Activated CD4-positive, alpha-beta T cell treated with anti-CD3 and anti-CD28 coated beads for 36 hours (primary cell): ENCODE measurements around the gene WDR83. TPM values are rescaled to one million over a fixed set of nuclear protein-coding genes. Genes with fewer than 3 reads are reported as not detected.

Source experiments
- ATAC-seq: fragments of 200-7000 bp; cut with Tn5 transposase; one replicate; pipeline ENCODE4 v1.10.0; 2021; ENCODE audit warnings: mild to moderate bottlenecking, moderate library complexity
- CTCF ChIA-PET: fragments of 350-600 bp; sonication (Branson Sonifier 250); formaldehyde crosslinking; loops from one replicate; lab custom pipeline; 2021; ENCODE audit warnings: antibody characterized with exemption; lab: Charles Lee
- POLR2A ChIA-PET: fragments of 350-600 bp; sonication (Branson Sonifier 250); formaldehyde crosslinking; loops from one replicate; lab custom pipeline; 2021; ENCODE audit warnings: antibody characterized with exemption, inconsistent platforms; lab: Charles Lee
- DNase-seq: peaks from one replicate; pipeline ENCODE4 v3.0.0-alpha.2; 2020
- H3K27ac Mint-ChIP-seq: one replicate; pipeline ENCODE4 v1.8.0; 2021; ENCODE audit warnings: mixed read lengths
- H3K27me3 Mint-ChIP-seq: one replicate; pipeline ENCODE4 v1.8.0; 2021; ENCODE audit warnings: mixed read lengths
- H3K36me3 Mint-ChIP-seq: one replicate; pipeline ENCODE4 v1.8.0; 2021; ENCODE audit warnings: low read depth, mixed read lengths
- H3K4me1 Mint-ChIP-seq: one replicate; pipeline ENCODE4 v1.8.0; 2021; ENCODE audit warnings: mixed read lengths
- H3K4me3 Mint-ChIP-seq: one replicate; pipeline ENCODE4 v1.8.0; 2021; ENCODE audit warnings: mild to moderate bottlenecking, moderate library complexity, mixed read lengths
- H3K9me3 Mint-ChIP-seq: one replicate; pipeline ENCODE4 v1.8.0; 2021; ENCODE audit warnings: low read depth, mixed read lengths
- intact Hi-C, 2 experiments: fragments of 100-400 bp; cut with DNase I in 1 of 2; cut with micrococcal nuclease in 1 of 2; formaldehyde crosslinking; loops; one replicate each; pipeline versions ENCODE4 v1.14.2 to v1.15.1; 2022 to 2024; cut with DNase I, micrococcal nuclease
- total RNA-seq, 2 experiments: library from RNA; stranded (reverse); gene quantifications; one replicate each; pipeline ENCODE4 v1.2.3, GENCODE V29; 2021

Gene WDR83
- total RNA-seq, 2 experiments from 2014 or later = 13.5 to 19.5 TPM

DNA sequence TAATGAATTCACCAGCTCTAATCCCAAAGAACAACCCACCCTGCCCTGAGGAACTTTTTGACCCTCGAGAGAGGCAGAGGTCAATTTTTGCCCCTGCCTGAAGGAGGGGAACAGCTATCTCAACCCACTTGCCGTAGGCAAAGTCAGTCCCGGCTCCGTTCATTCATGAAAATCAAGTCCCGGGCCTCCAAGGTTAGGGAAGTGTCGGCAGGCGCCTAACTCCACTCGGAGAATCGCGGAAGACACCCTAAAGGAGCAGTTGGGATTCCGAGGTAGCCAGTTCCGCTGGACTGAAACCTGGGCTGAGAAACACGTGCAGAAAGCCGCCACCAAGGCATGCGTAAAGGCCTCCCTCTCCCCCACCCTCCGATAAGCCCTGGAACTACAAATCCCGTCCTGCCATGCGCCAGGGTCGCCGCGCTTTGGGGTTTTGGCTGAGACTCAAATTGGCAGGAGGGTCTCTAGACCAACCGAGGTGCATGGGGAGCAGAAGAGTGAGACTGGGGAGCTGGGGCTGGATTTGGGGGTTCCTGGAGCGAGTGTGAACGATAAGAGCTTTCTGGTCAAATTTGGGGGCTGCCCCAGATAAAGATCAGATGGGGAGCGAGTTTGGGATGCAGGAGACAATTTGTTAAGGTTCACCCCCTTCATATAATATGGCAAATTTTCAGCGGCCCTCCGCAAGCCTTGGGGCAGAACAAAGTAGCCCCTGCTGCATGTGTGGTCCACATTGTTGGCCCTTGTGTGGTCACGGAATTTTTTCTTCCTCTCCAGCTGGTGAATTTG, 57.2 kb downstream of the WDR83 start, which contains the start of gene TNPO2:
Gene TNPO2 (minus strand): TSS at position 292 of the 786 bp plus-strand sequence. CDS start 2,955 bp downstream, outside the sequence.
- H3K9me3 Mint-ChIP-seq = no peaks in the 10 kb centered on the region
- peak within 1 kb of the TSS; percentile 99 for H3K4me3 Mint-ChIP-seq
- DNase-seq (peak; percentile 85), ATAC-seq (peak; percentile 63)
- peaks cover 51% of the 10 kb centered on the region for H3K36me3 Mint-ChIP-seq
- H3K4me1 Mint-ChIP-seq = peaks cover 29% of the 10 kb centered on the region
- POLR2A ChIA-PET = interaction anchor here (0.5 to 3.5 kb wide), 7 partner anchors 9 to 1224 kb away, joined by 3 to 48 read pairs (median 4); partner anchors contain the start of genes FBXW9, JUNB and TRIR
- CTCF ChIA-PET = interaction anchor here (0.6 to 4.5 kb wide), 16 partner anchors 8 to 178 kb away, joined by 3 to 36 read pairs (median 5); partner anchors contain the start of gene TRIR
- intact Hi-C loops = loop anchor here (1.0 to 5.0 kb wide), 4 partner anchors 9 to 223 kb away; partner anchors contain the start of genes CALR (in 1 of the 2), RAD23A (in 1 of the 2) and TRIR (in 1 of the 2)
- H3K27me3 Mint-ChIP-seq = no peaks in the 10 kb centered on the region
- peak within 1 kb of the TSS; percentile 90 for H3K27ac Mint-ChIP-seq

Other genes starting within 250 kb of the WDR83 start
- gene ZNF443, start 225.8 kb upstream of the WDR83 start, total RNA-seq = 1 to 10 TPM; 3.4 to 4.0 TPM
- gene ZNF709, start 182.0 kb upstream of the WDR83 start, total RNA-seq = 1 to 10 TPM; 1.7 to 2.1 TPM
- gene ZNF564, start 115.3 kb upstream of the WDR83 start, total RNA-seq = 1 to 10 TPM; 5.2 to 5.6 TPM
- 1 to 10 TPM; 7.7 to 8.7 TPM for gene ZNF490, start 56.0 kb upstream of the WDR83 start, total RNA-seq
- gene ZNF791, start 55.9 kb upstream of the WDR83 start, total RNA-seq = 10 to 100 TPM; 16.1 to 18.1 TPM
- gene MAN2B1, start 65 bp upstream of the WDR83 start, total RNA-seq = 100 to 1,000 TPM; 118 to 154 TPM
- 100 to 1,000 TPM; 101 to 112 TPM for gene DHPS, start 15.1 kb downstream of the WDR83 start, total RNA-seq
- not detected for gene GNG14, start 21.2 kb downstream of the WDR83 start, total RNA-seq
- gene FBXW9, start 29.8 kb downstream of the WDR83 start, total RNA-seq = 1 to 10 TPM; 8.3 to 8.8 TPM
- 100 to 1,000 TPM in 1 of 2 experiments, 10 to 100 TPM in 1; 84.8 to 101 TPM for gene TNPO2, start 57.1 kb downstream of the WDR83 start, total RNA-seq
- 100 to 1,000 TPM; 160 to 215 TPM for gene TRIR, start 67.9 kb downstream of the WDR83 start, total RNA-seq
- 10 to 100 TPM; 53.7 to 61.9 TPM for gene GET3, start 70.7 kb downstream of the WDR83 start, total RNA-seq
- not detected for gene BEST2, start 85.0 kb downstream of the WDR83 start, total RNA-seq
- 10 to 100 TPM; 20.4 to 20.9 TPM for gene HOOK2, start 108.7 kb downstream of the WDR83 start, total RNA-seq
- 100 to 1,000 TPM; 375 to 412 TPM for gene JUNB, start 124.7 kb downstream of the WDR83 start, total RNA-seq
- 100 to 1,000 TPM; 261 to 325 TPM for gene PRDX2, start 135.0 kb downstream of the WDR83 start, total RNA-seq
- 10 to 100 TPM; 31.0 to 48.2 TPM for gene THSD8, start 135.3 kb downstream of the WDR83 start, total RNA-seq
- 10 to 100 TPM; 27.0 to 51.1 TPM for gene RNASEH2A, start 139.8 kb downstream of the WDR83 start, total RNA-seq
- gene RTBDN, start 167.8 kb downstream of the WDR83 start, total RNA-seq = not detected
- 1 to 10 TPM; 1.8 to 2.7 TPM for gene MAST1, start 171.7 kb downstream of the WDR83 start, total RNA-seq
- gene DNASE2, start 214.6 kb downstream of the WDR83 start, total RNA-seq = 10 to 100 TPM; 22.5 to 24.3 TPM
- under 1 TPM; 0.18 to 0.37 TPM for gene KLF1, start 220.4 kb downstream of the WDR83 start, total RNA-seq
- gene GCDH, start 224.4 kb downstream of the WDR83 start, total RNA-seq = 10 to 100 TPM; 36.2 to 41.1 TPM